H1 (cell line): Measurements from ENCODE around the gene CELF4. TPM values are rescaled to one million over a fixed set of nuclear protein-coding genes. Genes with fewer than 3 reads are reported as not detected.

Experiments
- CTCF ChIA-PET: fragments of 300-600 bp; sonication (Branson Sonifier 250); formaldehyde crosslinking; loops from one replicate; lab custom pipeline; 2021; ENCODE audit not compliant: partially characterized antibody; lab: Charles Lee
- POLR2A ChIA-PET: fragments of 300-600 bp; sonication (Branson Sonifier 250); formaldehyde crosslinking; loops from one replicate; lab custom pipeline; 2021; ENCODE audit warnings: inconsistent platforms; ENCODE audit not compliant: partially characterized antibody; lab: Charles Lee
- DNase-seq, 2 experiments: peaks; one replicate each; pipeline versions ENCODE4 v3.0.0 to v3.0.0-alpha.2; 2010 to 2022; ENCODE audit warnings: low spot score in 2 of 2, low read depth in 1 of 2, mixed read lengths in 1 of 2
- FAIRE-seq: peaks from 2 replicates; lab custom pipeline; 2011; peaks lifted over from hg19 to GRCh38; lab: Jason Lieb, UNC
- H2AFZ ChIP-seq: 2 replicates; pipeline ENCODE4 v1.8.1; 2012; ENCODE audit warnings: low read length, inconsistent platforms
- H2AK5ac ChIP-seq: 2 replicates; pipeline ENCODE4 v1.6.1; 2013; ENCODE audit warnings: low read depth, low read length
- H2BK120ac ChIP-seq: replicated peaks from 2 replicates; pipeline ENCODE3; 2013; ENCODE audit warnings: low read depth, low read length, inconsistent platforms
- H2BK12ac ChIP-seq: 2 replicates; pipeline ENCODE4 v1.6.1; 2013; ENCODE audit warnings: low read depth, low read length
- H2BK15ac ChIP-seq: 2 replicates; pipeline ENCODE4 v1.6.1; 2013; ENCODE audit warnings: low read length
- H2BK20ac ChIP-seq: 2 replicates; pipeline ENCODE4 v1.6.1; 2013; ENCODE audit warnings: low read length
- H2BK5ac ChIP-seq: 2 replicates; pipeline ENCODE4 v1.6.1; 2013; ENCODE audit warnings: low read depth, low read length
- H3K14ac ChIP-seq: 2 replicates; pipeline ENCODE4 v1.6.1; 2013; ENCODE audit warnings: inconsistent platforms; ENCODE audit not compliant: insufficient read length
- H3K18ac ChIP-seq: 2 replicates; pipeline ENCODE4 v1.6.1; 2013; ENCODE audit warnings: low read length; ENCODE audit errors: extremely low read depth
- H3K23ac ChIP-seq: 2 replicates; pipeline ENCODE4 v1.6.1; 2013; ENCODE audit warnings: inconsistent platforms; ENCODE audit not compliant: insufficient read length
- H3K23me2 ChIP-seq: 2 replicates; pipeline ENCODE4 v1.6.1; 2013; ENCODE audit warnings: low read depth, low read length
- H3K27ac ChIP-seq: 2 replicates; pipeline ENCODE4 v1.6.1; 2011; ENCODE audit warnings: low read depth, low read length, inconsistent platforms
- H3K27me3 ChIP-seq, 4 experiments: replicated peaks in 1 of 4; 1 replicate in 1 of 4; 2 replicates in 3 of 4; pipeline versions ENCODE4 v1.6.1 to v1.8.1; 2011 to 2013; ENCODE audit warnings: low read length in 3 of 4, mild to moderate bottlenecking in 3 of 4, inconsistent platforms in 2 of 4, mixed read lengths in 2 of 4, moderate library complexity in 1 of 4; ENCODE audit not compliant: control insufficient read depth in 3 of 4, insufficient read depth in 3 of 4; ENCODE audit errors: extremely low read depth in 1 of 4
- H3K36me3 ChIP-seq, 4 experiments: 2 replicates each; pipeline versions ENCODE4 v1.6.1 to v1.8.1; 2011 to 2013; ENCODE audit warnings: mild to moderate bottlenecking in 4 of 4, low read length in 3 of 4, moderate library complexity in 2 of 4, control low read depth in 1 of 4, inconsistent platforms in 1 of 4; ENCODE audit not compliant: insufficient read depth in 4 of 4, control insufficient read depth in 2 of 4
- H3K4ac ChIP-seq: replicated peaks from 2 replicates; pipeline ENCODE3; 2013; ENCODE audit warnings: low read length, low read depth, mixed read lengths, inconsistent platforms; ENCODE audit not compliant: insufficient read length
- H3K4me1 ChIP-seq, 4 experiments: replicated peaks in 1 of 4; 1 replicate in 1 of 4; 2 replicates in 3 of 4; pipeline versions ENCODE4 v1.6.1 to v1.8.1; 2011 to 2013; ENCODE audit warnings: low read length in 3 of 4, inconsistent platforms in 2 of 4, mixed read lengths in 1 of 4; ENCODE audit not compliant: insufficient read depth in 4 of 4, control insufficient read depth in 3 of 4
- H3K4me2 ChIP-seq, 2 experiments: 2 replicates each; pipeline versions ENCODE4 v1.6.1 to v1.8.1; 2011 to 2013; ENCODE audit warnings: low read depth in 2 of 2, low read length in 2 of 2, control low read depth in 1 of 2, inconsistent platforms in 1 of 2, mild to moderate bottlenecking in 1 of 2; ENCODE audit not compliant: insufficient read depth in 1 of 2
- H3K4me3 ChIP-seq, 4 experiments: fragments of 200-600, 300-600 bp in 1 of 4; sonication (generic), shearing (Covaris generic), sonication (Bioruptor Twin) in 1 of 4; 2 replicates each; pipeline versions ENCODE4 v1.5.1 to v1.8.1; 2011 to 2016; ENCODE audit warnings: low read length in 4 of 4, low read depth in 3 of 4, control low read depth in 2 of 4, inconsistent platforms in 2 of 4, mild to moderate bottlenecking in 2 of 4, mixed read lengths in 1 of 4, moderate library complexity in 1 of 4; ENCODE audit not compliant: insufficient read depth in 2 of 4; ENCODE audit errors: extremely low read depth in 1 of 4
- H3K56ac ChIP-seq: replicated peaks from 2 replicates; pipeline ENCODE3; 2013; ENCODE audit warnings: low read depth, mild to moderate bottlenecking, mixed read lengths, low read length, inconsistent platforms; ENCODE audit not compliant: insufficient read length
- H3K79me1 ChIP-seq: 2 replicates; pipeline ENCODE4 v1.6.1; 2013; ENCODE audit warnings: low read depth, low read length, control low read depth
- H3K79me2 ChIP-seq, 2 experiments: 2 replicates each; pipeline versions ENCODE4 v1.6.1 to v1.8.1; 2012 to 2013; ENCODE audit warnings: low read length in 2 of 2, mild to moderate bottlenecking in 2 of 2, inconsistent platforms in 1 of 2; ENCODE audit not compliant: insufficient read depth in 2 of 2, control insufficient read depth in 1 of 2
- H3K9ac ChIP-seq, 4 experiments: replicated peaks in 1 of 4; 1 replicate in 1 of 4; 2 replicates in 3 of 4; pipeline versions ENCODE4 v1.6.1 to v1.8.1; 2011 to 2013; ENCODE audit warnings: low read depth in 3 of 4, low read length in 3 of 4, control low read depth in 2 of 4, mild to moderate bottlenecking in 2 of 4, moderate library complexity in 2 of 4, inconsistent platforms in 1 of 4; ENCODE audit errors: extremely low read depth in 1 of 4
- H3K9me3 ChIP-seq, 2 experiments: 2 replicates each; pipeline versions ENCODE4 v1.6.1 to v1.8.1; 2012 to 2013; ENCODE audit warnings: mild to moderate bottlenecking in 2 of 2, moderate library complexity in 2 of 2, control low read depth in 1 of 2, inconsistent platforms in 1 of 2, low read depth in 1 of 2, low read length in 1 of 2, mixed read lengths in 1 of 2; ENCODE audit not compliant: insufficient read depth in 2 of 2
- H4K20me1 ChIP-seq, 2 experiments: replicated peaks in 1 of 2; 2 replicates each; pipeline versions ENCODE3 to v1.8.1; 2011 to 2013; ENCODE audit warnings: inconsistent platforms in 2 of 2, low read length in 2 of 2, mild to moderate bottlenecking in 1 of 2; ENCODE audit not compliant: insufficient read depth in 2 of 2, control insufficient read depth in 1 of 2
- H4K5ac ChIP-seq: 2 replicates; pipeline ENCODE4 v1.6.1; 2013; ENCODE audit warnings: low read length, low read depth, mixed read lengths, inconsistent platforms; ENCODE audit not compliant: insufficient read length
- H4K8ac ChIP-seq: 2 replicates; pipeline ENCODE4 v1.8.0; 2013; ENCODE audit warnings: mild to moderate bottlenecking, moderate library complexity, low read length, inconsistent platforms; ENCODE audit not compliant: insufficient read depth; ENCODE audit errors: extremely low read depth
- H4K91ac ChIP-seq: replicated peaks from 2 replicates; pipeline ENCODE3; 2013; ENCODE audit warnings: low read length, mixed read lengths, inconsistent platforms; ENCODE audit not compliant: insufficient read length
- GABPA ChIP-seq: IDR thresholded peaks from 2 replicates; pipeline ENCODE4 v1.6.1; 2011; ENCODE audit warnings: mild to moderate bottlenecking, low read length, moderate library complexity, borderline replicate concordance; ENCODE audit not compliant: insufficient read depth
- HDAC2 ChIP-seq, 2 experiments: fragments of 300-600 bp in 1 of 2; sonication (generic) in 1 of 2; IDR thresholded peaks; 2 replicates each; pipeline ENCODE4 v1.6.1; 2011 to 2012; ENCODE audit warnings: low read depth in 2 of 2, low read length in 2 of 2, mild to moderate bottlenecking in 2 of 2, moderate library complexity in 2 of 2, borderline replicate concordance in 1 of 2, inconsistent platforms in 1 of 2
- MAFK ChIP-seq: IDR thresholded peaks from 2 replicates; pipeline ENCODE4 v1.6.1; 2012; ENCODE audit warnings: low read depth, mild to moderate bottlenecking, improper control_type of control experiment, low read length
- NANOG ChIP-seq: IDR thresholded peaks from 2 replicates; pipeline ENCODE4 v1.6.1; 2011; ENCODE audit warnings: low read length, low read depth, mild to moderate bottlenecking, inconsistent platforms; ENCODE audit not compliant: insufficient read depth, poor library complexity, severe bottlenecking
- TBP ChIP-seq: IDR thresholded peaks from 2 replicates; pipeline ENCODE4 v1.6.1; 2011; ENCODE audit warnings: low read depth, low read length, improper control_type of control experiment
- TEAD4 ChIP-seq: IDR thresholded peaks from 2 replicates; pipeline ENCODE4 v1.6.1; 2012; ENCODE audit warnings: low read depth, low read length, inconsistent platforms, mixed read lengths
- WGBS, 2 experiments: shearing (Covaris generic) in 1 of 2; methylation state at CpG; one replicate each; pipeline versions ENCODE4 v1.1.6 to v1.1.7; 2013 to 2015; ENCODE audit warnings: low lambda C conversion rate in 2 of 2, mixed read lengths in 2 of 2, inconsistent platforms in 1 of 2, low coverage in 1 of 2, missing lambda C conversion rate in 1 of 2; ENCODE audit not compliant: insufficient replicate concordance in 2 of 2, insufficient coverage in 1 of 2, insufficient read length in 1 of 2; ENCODE audit errors: extremely low coverage in 1 of 2, missing lambda C conversion rate in 1 of 2; 5-methylcytosine and 5-hydroxymethylcytosine counted together
- polyA plus RNA-seq, 7 experiments: library from polyadenylated mRNA; depleted of rRNA in 3 of 7; stranded (reverse) in 5 of 7; unstranded in 2 of 7; fragments of >200 nt in 5 of 7; fragments of 200-250 nt in 2 of 7; gene quantifications; 1 replicate in 5 of 7; 2 replicates in 1 of 7; 4 replicates in 1 of 7; pipeline versions ENCODE4 v1.2.1 to v1.2.3, GENCODE V29; 2011 to 2013; ENCODE audit warnings: missing spikeins in 2 of 7, mixed read lengths in 2 of 7
- total RNA-seq: library from RNA; stranded (reverse); fragmentation: NEBNext Ultra II Directional; extraction: Animal tissue kit (Norgen Biotek cat#: 25700); gene quantifications from 2 replicates; pipeline ENCODE4 v1.2.1, GENCODE V29; 2021

Gene CELF4
- total and polyA plus RNA-seq, 2 of the 8 experiments (the other 6 are each of a cell fraction or from before 2014, with no cell fraction given), result 1.6 to 3.4 TPM

- no peak overlapping the region for H3K56ac ChIP-seq
- peak overlapping the region; percentile 2; the same call in 1 of the 2 replicates for H2BK15ac ChIP-seq
- peak overlapping the region; percentile 8; the same call in 1 of the 2 replicates for H2BK20ac ChIP-seq
- no peak overlapping the region for H4K5ac ChIP-seq
- no peak overlapping the region for H2AFZ ChIP-seq
- no peak overlapping the region for H3K9ac ChIP-seq
- H3K27me3 ChIP-seq, result peaks cover 0 to 5% (median 4%) of the 10 kb centered on the region in 4 experiments; a peak in 4 of 7 replicates
- no peaks in the 10 kb centered on the region for H3K79me1 ChIP-seq
- FAIRE-seq (no peak), DNase-seq (no peak)
- H3K9me3 ChIP-seq, result no peaks in the 10 kb centered on the region
- no peak for TF ChIP-seq TBP
- TF ChIP-seq GABPA, result no peak
- TF ChIP-seq HDAC2 (IDR thresholded peaks at IDR 0.05; ENCODE audit: borderline replicate concordance in 1 of 2, low read depth in 2 of 2, low read length in 2 of 2), result no peak
- TF ChIP-seq MAFK, result no peak
- no peak for TF ChIP-seq NANOG
- TF ChIP-seq TEAD4, result 0 out of 2 replicates have a peak, but pooled peaks have one; percentile 18
- no peak overlapping the region for H3K18ac ChIP-seq
- no peak overlapping the region for H3K27ac ChIP-seq
- no peak overlapping the region for H4K8ac ChIP-seq
- ChIA-PET POLR2A (interaction anchor here (0.8 to 1.3 kb wide), 6 partner anchors 11 to 199 kb away, joined by 3 to 4 read pairs (median 3); partner anchors contain the start of gene CELF4), CTCF (interaction anchor here (0.6 to 7.3 kb wide), 29 partner anchors 7 to 597 kb away, joined by 3 to 93 read pairs (median 6); no protein-coding TSS in a partner anchor)
- H3K79me2 ChIP-seq, result no peaks in the 10 kb centered on the region
- H3K36me3 ChIP-seq, result no peaks in the 10 kb centered on the region
- no peak overlapping the region for H3K4ac ChIP-seq
- H2BK120ac ChIP-seq, result no peak overlapping the region
- peak overlapping the region; percentile 32; the same call in 1 of the 2 replicates for H2BK12ac ChIP-seq
- no peak overlapping the region for H3K14ac ChIP-seq
- H3K23ac ChIP-seq, result no peak overlapping the region
- WGBS, 2 experiments, result 86% methylated on average over 4 of the region's 4 CpGs; no CpG with 5 or more reads in 1 of the 2 experiments
- peak overlapping the region; percentile 79; the same call in 1 of the 2 replicates for H2AK5ac ChIP-seq
- peak overlapping the region in 1 of 4 experiments; percentile 52; a peak in 2 of 8 replicates for H3K4me3 ChIP-seq
- H3K4me2 ChIP-seq, result peak overlapping the region; percentile 71 to 85; a peak in 3 of 4 replicates
- peak overlapping the region; percentile 18; the same call in 1 of the 2 replicates for H2BK5ac ChIP-seq
- peaks cover 5% of the 10 kb centered on the region; the same call in 1 of the 2 replicates for H3K23me2 ChIP-seq
- H4K91ac ChIP-seq, result peak overlapping the region; percentile 66
- H3K4me1 ChIP-seq, result peaks cover 13 to 17% (median 15%) of the 10 kb centered on the region in 4 experiments
- H4K20me1 ChIP-seq, result peaks cover 0 to 2% of the 10 kb centered on the region in 2 experiments
Measured at GRCh38 chr18:37539236-37539635, 26.4 kb downstream of the CELF4 start.
